GM18907 (cell line): ENCODE measurements around the gene SLC4A11.

Experiments used
- ATAC-seq: cut with Tn5 transposase; IDR thresholded peaks from one replicate; pipeline ENCODE4 v1.9.1; 2021; ENCODE audit warnings: mild to moderate bottlenecking, moderate library complexity; ENCODE audit not compliant: unreplicated experiment

The SLC4A11 gene

GRCh38 chr20:3239026-3239866 lies at the start of gene SLC4A11:
TSS of gene SLC4A11 (minus strand) at chr20:3239190. CDS start at chr20:3239137, 53 bp downstream.
- ATAC-seq: peak; percentile 46

- no peak for ATAC-seq
Measured at GRCh38 chr20:3283222-3283820, 44.3 kb upstream of the SLC4A11 start.

DNA sequence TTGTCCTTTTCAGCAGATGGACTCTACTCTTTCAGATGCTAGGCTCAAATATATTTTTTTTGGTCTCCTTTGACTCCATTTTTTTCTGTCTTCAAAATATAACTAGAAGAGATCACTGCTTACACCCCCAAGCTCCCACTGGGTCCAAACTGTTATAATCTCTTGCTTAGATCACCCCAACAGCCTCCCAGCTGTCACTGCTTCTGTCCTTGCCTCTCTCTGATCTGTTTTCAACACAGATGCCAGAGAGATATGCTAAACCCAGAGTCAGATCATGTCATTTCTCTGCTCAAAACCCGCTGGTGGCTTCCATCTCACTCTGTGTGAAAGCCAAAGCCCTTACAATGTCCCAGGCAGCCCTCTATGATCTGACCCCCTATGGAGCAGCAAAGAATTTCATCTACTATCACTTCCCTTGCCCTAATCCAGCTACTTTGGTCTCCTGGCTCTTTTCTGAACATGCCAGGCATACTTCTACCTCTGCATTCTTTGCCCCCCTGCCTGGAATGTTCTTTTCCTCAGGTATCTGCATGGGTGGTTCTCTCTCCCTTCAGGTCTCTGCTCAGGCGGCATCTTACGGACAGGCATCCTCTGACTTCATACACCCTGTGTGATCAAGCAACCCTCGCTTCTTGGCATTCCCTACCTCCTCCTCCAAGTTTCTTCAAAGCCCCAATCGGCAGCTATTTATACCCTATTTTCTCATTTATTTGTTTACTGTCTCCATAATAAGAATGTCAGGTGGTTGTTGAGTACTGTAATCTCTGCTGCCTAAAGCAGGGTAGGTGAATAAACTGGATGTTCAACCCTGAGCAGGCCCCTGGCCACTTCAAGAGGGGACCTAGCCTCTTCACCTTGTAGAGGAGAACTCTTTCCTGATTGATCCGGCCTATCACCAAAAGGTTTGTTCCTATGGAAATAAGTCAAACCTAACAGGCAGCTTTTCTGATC lies 43.6 kb upstream of the SLC4A11 start:
- ATAC-seq: no peak

- ATAC-seq: no peak
Measured at GRCh38 chr20:3281437-3281836, 42.4 kb upstream of the SLC4A11 start.

- ATAC-seq: no peak
Measured at GRCh38 chr20:3279761-3280160, 40.8 kb upstream of the SLC4A11 start.

DNA sequence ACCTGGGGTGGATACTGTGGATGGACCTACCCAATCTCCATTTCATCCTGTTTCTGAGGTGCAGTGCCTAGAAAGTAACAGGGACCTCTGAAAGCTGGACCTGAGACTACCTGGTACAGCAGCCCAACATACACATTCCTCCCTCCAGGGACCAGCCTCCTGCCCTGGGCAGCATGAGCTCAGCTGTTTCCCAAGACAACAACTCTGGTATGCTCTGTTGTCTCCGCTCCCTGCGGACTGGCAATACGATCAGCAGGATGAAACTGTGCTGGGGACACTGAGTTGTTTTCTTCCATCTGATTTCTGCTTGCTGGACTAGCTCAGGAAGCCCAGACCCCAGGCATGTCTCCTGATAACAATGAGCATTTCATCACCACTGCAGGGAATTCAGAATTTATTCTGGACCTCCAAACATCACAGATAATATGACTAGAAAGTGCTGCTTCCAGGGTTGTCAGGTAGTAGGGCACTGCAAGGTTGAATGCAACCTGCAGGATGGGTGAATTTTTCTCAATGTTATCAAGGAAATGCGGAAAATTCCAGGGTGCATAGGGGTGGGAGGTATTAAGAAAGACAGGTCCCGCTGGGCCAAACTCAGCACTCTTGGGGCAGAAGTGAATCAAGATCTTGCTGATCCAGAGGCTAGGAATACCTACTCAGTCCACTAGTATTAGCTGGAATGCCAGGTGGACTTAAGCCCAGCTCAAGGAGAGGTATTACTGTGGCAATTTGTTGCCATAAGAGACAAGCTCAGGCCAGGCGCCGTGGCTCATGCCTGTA lies 38.9 kb upstream of the SLC4A11 start:
- no peak for ATAC-seq

- no peak for ATAC-seq
Measured at GRCh38 chr20:3276680-3277015, 37.7 kb upstream of the SLC4A11 start.

- no peak for ATAC-seq
Measured at GRCh38 chr20:3275966-3276679, 37.1 kb upstream of the SLC4A11 start.

GRCh38 chr20:3275064-3275935 lies 36.3 kb upstream of the SLC4A11 start:
- ATAC-seq: no peak

GRCh38 chr20:3273371-3273770 lies 34.4 kb upstream of the SLC4A11 start:
- no peak for ATAC-seq

DNA sequence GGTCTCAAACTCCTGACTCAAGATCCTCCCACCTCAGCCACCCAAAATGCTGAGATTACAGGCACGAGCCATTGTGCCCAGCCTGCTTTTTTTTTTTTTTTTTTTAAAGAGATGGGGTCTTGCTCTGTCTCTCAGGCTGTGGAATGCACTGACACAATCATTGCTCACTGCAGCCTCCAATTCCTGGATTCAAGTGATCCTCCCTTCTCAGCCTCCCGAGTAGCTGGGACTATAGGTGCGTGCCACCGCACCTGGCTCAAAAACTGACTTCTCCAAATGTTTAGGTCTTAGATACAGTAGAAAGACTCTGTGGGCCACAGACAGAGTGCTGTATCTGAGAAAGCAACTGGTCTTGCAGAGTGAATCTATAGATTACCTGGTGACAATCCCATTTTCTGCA lies 31.1 kb upstream of the SLC4A11 start:
- no peak for ATAC-seq

- no peak for ATAC-seq
Measured at GRCh38 chr20:3262566-3262965, 23.6 kb upstream of the SLC4A11 start.

GRCh38 chr20:3258429-3258828 lies 19.4 kb upstream of the SLC4A11 start:
- no peak for ATAC-seq

DNA sequence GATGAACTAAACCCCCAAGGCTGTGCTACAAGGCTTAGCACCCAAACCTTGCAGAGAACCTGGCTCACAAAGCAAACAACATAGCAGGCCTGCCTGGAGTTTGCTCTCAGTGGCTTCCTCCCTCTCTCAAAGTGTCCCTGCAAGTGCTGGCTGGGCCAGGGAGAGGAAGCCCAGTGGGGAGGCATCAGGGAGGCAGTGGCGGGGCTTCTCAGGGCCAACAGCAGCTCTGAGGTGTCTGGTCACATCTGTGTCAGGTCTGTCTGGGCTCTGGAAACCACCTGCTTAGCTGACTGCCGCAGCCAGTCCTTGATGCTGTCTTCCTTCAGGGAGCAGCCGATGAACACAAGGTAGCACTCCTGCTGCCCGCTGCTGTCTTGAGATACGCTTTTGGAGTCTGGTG lies 16.7 kb upstream of the SLC4A11 start:
- ATAC-seq: no peak

DNA sequence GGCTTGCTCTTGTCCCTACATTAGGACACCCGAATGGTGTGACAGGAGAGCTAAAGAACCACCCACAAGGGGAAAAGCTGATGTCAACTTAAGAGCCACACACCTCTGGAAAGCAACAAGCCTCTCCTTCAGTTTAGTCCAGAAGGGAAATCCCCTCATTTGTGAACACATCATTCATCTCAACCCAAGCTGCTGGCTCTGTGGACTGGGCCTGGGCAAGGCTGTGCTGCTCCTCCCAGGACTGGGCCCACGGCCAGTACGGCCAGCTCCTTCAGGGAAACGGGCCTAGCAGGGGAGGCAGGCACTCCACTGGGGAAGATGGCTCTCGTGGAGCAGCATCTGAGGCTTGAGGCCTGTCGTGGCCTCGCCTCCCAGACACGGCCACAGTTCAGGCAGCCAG lies 12.8 kb upstream of the SLC4A11 start:
- no peak for ATAC-seq

GRCh38 chr20:3250091-3250504 lies 11.1 kb upstream of the SLC4A11 start:
- ATAC-seq: no peak

DNA sequence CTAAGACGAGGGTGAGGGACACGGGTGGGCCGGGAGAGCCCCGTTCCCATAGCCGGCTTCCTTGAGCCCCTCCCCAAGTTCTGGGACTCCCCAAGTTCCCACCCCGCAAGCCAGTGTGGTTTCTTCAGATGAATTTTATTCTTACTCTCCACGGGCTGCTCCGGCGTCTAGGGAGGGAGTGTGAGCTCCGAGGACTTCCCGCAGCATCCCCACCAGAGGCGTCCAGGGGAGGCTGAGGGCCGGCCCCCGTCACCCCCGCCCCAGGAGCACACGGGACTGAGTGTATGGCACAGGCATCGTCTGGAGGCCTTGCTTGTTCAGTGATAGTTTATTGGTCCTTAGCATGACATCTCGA lies 10.0 kb upstream of the SLC4A11 start:
- ATAC-seq: no peak

- ATAC-seq: no peak
Measured at GRCh38 chr20:3248167-3248992, 9.4 kb upstream of the SLC4A11 start.
